Right lobe of liver (tissue), 4 donors: ENCODE measurements around the gene TSPAN13.

Source experiments
- CTCF ChIP-seq, 4 donors: fragments of 200-600 bp in 3 of 4; fragments of 450-650 bp in 1 of 4; IDR thresholded peaks; one replicate each; pipeline versions ENCODE4 v1.5.1 to v1.8.0; 2016 to 2022; ENCODE audit warnings: antibody characterized with exemption in 4 of 4, mild to moderate bottlenecking in 2 of 4
- POLR2A ChIP-seq: fragments of 450-650 bp; IDR thresholded peaks from one replicate; pipeline ENCODE4 v1.6.1; 2017; ENCODE audit warnings: antibody characterized with exemption, mild to moderate bottlenecking
- donor health status: DM: no; HTN: no; CAD: no.
- donor health status: DM: no; HTN: no; CAD: no.
- donor health status: DM: no; HTN: yes; CAD: no.

GRCh38 chr7:16710651-16711050 is 42.9 kb upstream of the TSPAN13 start:
- TF ChIP-seq CTCF (IDR thresholded peaks at IDR 0.05) (no peak), POLR2A (no peak)
